Activated CD8-positive, alpha-beta memory T cell treated with anti-CD3 and anti-CD28 coated beads, Interleukin-2, amount 10 ng/mL, durations not matched to agents 7 days and 5 days (primary cell): Measurements from ENCODE around the gene DCAF16. TPM values are rescaled to one million over a fixed set of nuclear protein-coding genes. Genes with fewer than 3 reads are reported as not detected.

Experiments
- ATAC-seq: fragments of 150-1000 bp; cut with Tn5 transposase; one replicate; pipeline ENCODE4 v1.10.0; 2021; ENCODE audit warnings: moderate library complexity
- CTCF ChIA-PET: fragments of 350-600 bp; sonication (Branson Sonifier 250); formaldehyde crosslinking; loops from one replicate; lab custom pipeline; 2021; ENCODE audit warnings: antibody characterized with exemption; lab: Charles Lee
- DNase-seq: peaks from one replicate; pipeline ENCODE4 v3.0.0-alpha.2; 2020
- H3K27ac Mint-ChIP-seq: one replicate; pipeline ENCODE4 v1.8.0; 2021; ENCODE audit warnings: mild to moderate bottlenecking, mixed read lengths
- H3K27me3 Mint-ChIP-seq: one replicate; pipeline ENCODE4 v1.8.0; 2021; ENCODE audit warnings: mixed read lengths
- H3K36me3 Mint-ChIP-seq: one replicate; pipeline ENCODE4 v1.8.0; 2021; ENCODE audit warnings: mild to moderate bottlenecking, mixed read lengths
- H3K4me1 Mint-ChIP-seq: one replicate; pipeline ENCODE4 v1.8.0; 2021; ENCODE audit warnings: mixed read lengths
- H3K4me3 Mint-ChIP-seq: one replicate; pipeline ENCODE4 v1.8.0; 2021; ENCODE audit warnings: mild to moderate bottlenecking, moderate library complexity, mixed read lengths
- H3K9me3 Mint-ChIP-seq: one replicate; pipeline ENCODE4 v1.8.0; 2022; ENCODE audit warnings: low read depth, mixed read lengths
- total RNA-seq, 2 experiments: library from RNA; stranded (reverse); gene quantifications; one replicate each; pipeline ENCODE4 v1.2.3, GENCODE V29; 2021

Gene DCAF16
- total RNA-seq, 2 experiments from 2014 or later: 38.9 to 56.4 TPM

DNA sequence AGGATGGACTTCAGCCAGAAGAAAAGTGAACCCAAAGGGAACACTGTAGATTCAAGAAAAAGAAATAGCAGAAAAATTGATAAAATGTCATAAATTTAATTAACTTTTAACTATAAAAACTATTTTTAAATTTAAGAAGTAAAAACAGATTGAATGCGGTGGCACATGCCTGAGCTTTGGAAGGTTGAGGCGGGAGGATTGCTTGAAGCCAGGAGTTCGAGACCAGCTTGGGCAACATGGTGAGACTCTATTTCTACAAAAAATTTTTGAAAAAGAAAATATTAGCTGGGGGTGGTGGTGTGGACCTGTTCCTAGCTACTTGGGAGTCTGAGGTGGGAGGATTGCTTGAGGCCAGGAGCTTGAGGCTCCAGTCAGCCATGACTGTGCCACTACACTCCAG, 32.1 kb downstream of the DCAF16 start:
- Mint-ChIP-seq H3K9me3 (no peaks in the 10 kb centered on the region), H3K27ac (no peak overlapping the region), H3K36me3 (no peaks in the 10 kb centered on the region), H3K4me1 (peaks cover 6% of the 10 kb centered on the region), H3K27me3 (peaks cover 49% of the 10 kb centered on the region), H3K4me3 (no peak overlapping the region)
- CTCF ChIA-PET: interaction anchor here (1.7 kb wide), 1 partner anchor 13 kb away, joined by 4 read pairs; no protein-coding TSS in a partner anchor
- ATAC-seq (no peak), DNase-seq (no peak)

DNA sequence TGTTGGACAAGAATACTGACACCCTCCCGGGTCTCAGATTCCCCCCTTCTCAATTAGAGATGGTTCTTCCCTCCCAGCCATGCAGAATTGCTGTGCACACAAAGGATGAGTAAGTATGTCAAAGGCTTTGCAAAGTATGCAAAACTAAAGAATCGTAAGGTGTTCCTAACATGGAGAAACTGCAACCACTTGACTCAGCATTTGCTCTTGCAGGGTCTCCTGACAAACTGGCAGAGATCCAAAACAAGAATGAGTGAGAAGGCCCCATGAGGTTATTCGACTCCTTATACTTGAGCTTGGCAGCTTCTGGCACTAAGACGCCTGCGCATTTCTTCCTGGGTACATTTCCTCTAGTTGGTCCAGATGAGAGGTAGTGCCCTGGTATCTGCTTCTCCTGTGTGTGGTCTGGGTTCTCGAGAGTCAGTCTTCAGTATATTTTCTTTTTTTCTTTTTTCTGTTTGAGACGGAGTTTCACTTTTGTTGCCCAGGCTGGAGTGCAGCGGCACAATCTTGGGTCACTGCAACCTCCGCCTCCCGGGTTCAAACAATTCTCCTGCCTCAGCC, 37.3 kb downstream of the DCAF16 start:
- no peak for DNase-seq
- CTCF ChIA-PET: no interaction called here
- ATAC-seq: no peak
- Mint-ChIP-seq H3K4me1 (no peaks in the 10 kb centered on the region), H3K4me3 (no peak overlapping the region), H3K27me3 (peaks cover 7% of the 10 kb centered on the region), H3K9me3 (no peaks in the 10 kb centered on the region), H3K36me3 (no peaks in the 10 kb centered on the region), H3K27ac (no peak overlapping the region)

DNA sequence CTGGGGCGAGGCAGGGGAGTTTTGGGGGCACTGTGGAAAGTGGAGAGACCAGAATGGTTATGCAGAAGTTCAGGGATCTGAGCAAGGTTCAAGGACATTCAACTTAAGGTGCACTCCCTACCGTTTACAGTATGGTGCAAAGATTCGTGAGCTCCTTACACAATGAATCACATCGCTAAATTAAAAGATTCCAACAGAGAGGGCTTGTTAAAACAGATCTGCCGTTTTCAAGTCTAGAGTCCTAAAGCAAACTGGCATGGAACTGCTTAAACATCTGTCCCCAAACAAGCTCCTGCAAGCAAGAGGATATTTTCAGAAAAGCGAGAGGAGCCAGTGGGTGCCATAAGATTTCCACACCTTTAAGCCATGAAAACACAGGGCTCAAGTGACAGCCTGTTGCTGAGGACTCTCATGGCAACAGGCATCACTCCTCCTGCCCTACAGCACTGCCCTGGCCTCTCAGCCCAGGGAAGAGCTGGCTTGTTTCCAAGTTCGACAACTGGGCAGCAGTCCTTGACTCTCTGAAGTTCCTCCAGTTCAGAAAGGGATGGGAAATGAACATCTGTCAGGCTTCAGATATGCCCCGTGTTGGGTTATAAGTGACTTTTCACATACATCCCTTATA, 39.2 kb downstream of the DCAF16 start:
- CTCF ChIA-PET: no interaction called here
- ATAC-seq: no peak
- no peak for DNase-seq
- Mint-ChIP-seq H3K27ac (no peak overlapping the region), H3K36me3 (no peaks in the 10 kb centered on the region), H3K9me3 (no peaks in the 10 kb centered on the region), H3K4me3 (no peak overlapping the region), H3K27me3 (no peaks in the 10 kb centered on the region), H3K4me1 (no peaks in the 10 kb centered on the region)

DNA sequence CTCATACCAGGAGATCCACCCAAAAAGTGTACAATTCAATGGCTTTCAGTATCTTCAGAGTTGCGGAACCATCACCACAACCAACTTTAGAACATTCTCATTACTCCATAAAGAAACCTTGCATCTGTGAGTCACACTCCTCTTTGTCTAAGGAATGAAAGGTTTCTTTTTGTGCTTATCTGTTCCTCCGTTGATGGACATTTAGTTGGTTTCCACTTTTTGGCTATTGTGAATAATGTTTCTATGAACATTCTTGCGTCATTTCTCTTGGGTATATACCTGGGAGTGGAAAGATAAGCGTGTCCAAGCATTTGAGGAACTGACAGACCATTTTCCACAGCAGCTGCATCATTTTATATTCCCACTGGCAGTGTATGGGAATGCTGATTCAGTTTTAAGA, 39.7 kb downstream of the DCAF16 start:
- H3K27ac Mint-ChIP-seq: no peak overlapping the region
- ATAC-seq: no peak
- no peaks in the 10 kb centered on the region for H3K36me3 Mint-ChIP-seq
- H3K4me1 Mint-ChIP-seq: peaks cover 3% of the 10 kb centered on the region
- CTCF ChIA-PET: no interaction called here
- H3K9me3 Mint-ChIP-seq: no peaks in the 10 kb centered on the region
- no peak overlapping the region for H3K4me3 Mint-ChIP-seq
- H3K27me3 Mint-ChIP-seq: no peaks in the 10 kb centered on the region
- no peak for DNase-seq

DNA sequence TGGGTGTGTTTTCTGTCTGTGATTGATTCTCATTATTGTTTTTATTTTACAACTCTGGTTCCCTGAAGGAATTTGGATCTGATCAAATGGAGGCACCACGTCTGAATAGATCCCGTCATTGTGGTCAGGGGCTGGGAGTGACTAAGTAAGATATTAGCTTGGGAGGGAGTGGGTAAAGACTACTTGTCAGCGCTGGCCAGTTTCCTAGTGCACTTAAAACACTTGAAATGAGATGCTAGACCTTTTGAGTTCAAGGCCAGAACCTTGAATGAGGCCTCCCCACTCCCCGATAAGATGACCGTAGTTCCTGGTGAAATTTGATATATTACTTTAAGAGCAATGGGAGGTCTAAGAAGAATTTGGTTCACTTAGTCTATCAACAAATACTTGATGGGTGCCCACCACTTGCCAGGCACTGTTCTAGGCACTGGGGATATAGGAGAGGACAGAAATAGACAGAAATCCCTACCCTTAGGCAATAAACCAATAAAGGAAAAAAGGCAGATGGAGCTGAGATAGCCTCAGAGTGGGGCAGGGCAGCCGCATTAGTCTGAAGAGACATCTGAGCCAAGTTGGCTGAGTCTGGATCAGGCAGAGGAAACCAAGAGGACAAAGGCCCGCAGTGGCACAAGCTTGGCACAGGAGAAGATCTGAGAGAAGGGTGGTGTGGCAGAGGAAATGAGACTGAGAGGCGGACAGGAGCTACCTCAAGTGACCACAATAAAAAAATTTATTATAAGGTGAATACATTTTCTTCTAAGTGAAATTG, 41.0 kb downstream of the DCAF16 start:
- Mint-ChIP-seq H3K4me1 (peaks cover 8% of the 10 kb centered on the region), H3K4me3 (no peak overlapping the region), H3K9me3 (no peaks in the 10 kb centered on the region), H3K27me3 (no peaks in the 10 kb centered on the region), H3K27ac (no peak overlapping the region), H3K36me3 (no peaks in the 10 kb centered on the region)
- CTCF ChIA-PET: no interaction called here
- DNase-seq (no peak), ATAC-seq (no peak)

DNA sequence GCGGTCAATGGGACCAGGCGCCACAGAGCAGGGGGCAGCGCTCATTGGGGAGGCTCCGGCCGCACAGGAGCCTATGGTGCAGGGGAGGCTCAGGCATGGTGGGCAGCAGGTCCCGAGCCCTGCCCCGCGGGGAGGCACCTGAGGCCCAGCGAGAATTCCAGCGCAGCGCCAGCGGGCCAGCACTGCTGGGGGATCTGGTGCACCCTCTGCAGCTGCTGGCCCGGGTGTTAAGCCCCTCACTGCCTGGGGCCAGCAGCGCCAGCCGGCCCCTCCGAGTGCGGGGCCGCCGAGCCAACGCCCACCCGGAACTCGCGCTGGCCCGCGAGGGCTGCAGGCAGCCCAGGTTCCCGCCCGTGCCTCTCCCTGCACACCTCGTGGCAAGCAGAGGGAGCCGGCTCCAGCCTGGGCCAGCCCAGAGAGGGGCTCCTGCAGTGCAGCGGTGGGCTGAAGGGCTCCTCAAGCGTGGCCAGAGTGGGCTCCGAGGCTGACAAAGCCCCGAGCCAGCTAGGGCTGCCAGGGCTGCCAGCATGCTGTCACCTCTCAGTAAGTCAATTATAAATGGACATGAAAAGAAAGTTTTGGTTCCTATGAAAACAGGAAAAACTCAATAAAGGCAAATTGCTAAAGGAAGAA, 43.6 kb downstream of the DCAF16 start:
- Mint-ChIP-seq H3K36me3 (no peaks in the 10 kb centered on the region), H3K9me3 (no peaks in the 10 kb centered on the region), H3K4me1 (peaks cover 8% of the 10 kb centered on the region), H3K27ac (no peak overlapping the region), H3K4me3 (no peak overlapping the region), H3K27me3 (no peaks in the 10 kb centered on the region)
- ATAC-seq: no peak
- CTCF ChIA-PET: no interaction called here
- no peak for DNase-seq

DNA sequence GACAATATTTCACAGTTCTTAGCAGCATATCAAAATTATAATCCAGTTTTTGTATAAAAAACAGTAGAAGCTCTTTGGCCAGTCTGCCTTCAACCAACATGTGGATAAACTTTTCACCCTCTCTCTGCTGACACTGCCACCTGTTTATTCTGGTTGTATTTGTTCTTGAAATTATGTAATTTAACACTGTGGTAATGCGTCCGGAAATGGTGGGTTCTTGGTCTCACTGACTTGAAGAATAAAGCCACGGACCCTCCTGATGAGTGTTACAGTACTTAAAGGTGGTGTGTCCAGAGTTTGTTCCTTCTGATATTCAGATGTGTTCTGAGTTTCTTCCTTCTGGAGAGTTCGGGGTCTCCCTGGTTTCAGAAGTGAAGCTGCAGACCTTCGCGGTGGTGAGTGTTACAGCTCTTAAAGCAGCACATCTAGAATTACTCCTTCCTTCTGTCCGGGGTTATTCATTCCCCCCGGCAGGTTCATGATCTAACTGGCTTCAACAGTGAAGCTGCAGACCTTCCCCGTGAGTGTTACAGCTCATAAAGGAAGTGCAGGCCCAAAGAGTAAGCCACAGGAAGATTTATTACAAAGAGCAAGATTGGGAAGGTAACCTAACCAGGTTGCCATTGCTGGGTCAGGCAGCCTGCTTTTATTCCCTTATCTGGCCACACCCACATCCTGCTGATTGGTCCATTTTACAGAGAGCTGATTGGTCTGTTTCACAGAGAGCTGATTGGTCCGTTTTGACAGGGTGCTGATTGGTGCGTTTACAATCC, 44.9 kb downstream of the DCAF16 start:
- Mint-ChIP-seq H3K36me3 (no peaks in the 10 kb centered on the region), H3K27me3 (no peaks in the 10 kb centered on the region), H3K27ac (peak overlapping the region; percentile 17), H3K4me1 (peaks cover 8% of the 10 kb centered on the region), H3K4me3 (no peak overlapping the region), H3K9me3 (no peaks in the 10 kb centered on the region)
- no peak for DNase-seq
- no peak for ATAC-seq
- CTCF ChIA-PET: interaction anchor here (1.1 kb wide), 1 partner anchor 13 kb away, joined by 4 read pairs; no protein-coding TSS in a partner anchor

DNA sequence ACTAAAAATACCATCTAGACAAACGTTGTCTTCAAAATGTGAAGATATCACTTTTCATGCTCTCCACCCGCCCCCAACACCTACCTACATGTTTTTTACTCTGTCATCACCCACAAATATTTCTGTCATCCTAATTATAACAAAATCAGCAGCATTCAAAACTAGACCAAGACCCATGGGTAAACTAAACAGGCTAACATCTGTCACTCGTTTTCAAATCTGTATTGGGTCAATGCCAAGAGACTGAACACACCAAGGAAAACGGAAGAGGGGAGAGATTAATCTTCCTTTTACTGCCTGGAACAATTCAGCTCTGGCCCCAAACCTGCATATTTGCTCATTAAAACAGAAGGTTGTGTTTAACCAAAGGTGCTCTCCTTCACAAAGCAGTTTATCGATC, 46.6 kb downstream of the DCAF16 start:
- H3K9me3 Mint-ChIP-seq: no peaks in the 10 kb centered on the region
- DNase-seq (no peak), ATAC-seq (no peak)
- CTCF ChIA-PET: no interaction called here
- H3K27ac Mint-ChIP-seq: no peak overlapping the region
- H3K36me3 Mint-ChIP-seq: no peaks in the 10 kb centered on the region
- H3K27me3 Mint-ChIP-seq: no peaks in the 10 kb centered on the region
- H3K4me1 Mint-ChIP-seq: peaks cover 8% of the 10 kb centered on the region
- no peak overlapping the region for H3K4me3 Mint-ChIP-seq

DNA sequence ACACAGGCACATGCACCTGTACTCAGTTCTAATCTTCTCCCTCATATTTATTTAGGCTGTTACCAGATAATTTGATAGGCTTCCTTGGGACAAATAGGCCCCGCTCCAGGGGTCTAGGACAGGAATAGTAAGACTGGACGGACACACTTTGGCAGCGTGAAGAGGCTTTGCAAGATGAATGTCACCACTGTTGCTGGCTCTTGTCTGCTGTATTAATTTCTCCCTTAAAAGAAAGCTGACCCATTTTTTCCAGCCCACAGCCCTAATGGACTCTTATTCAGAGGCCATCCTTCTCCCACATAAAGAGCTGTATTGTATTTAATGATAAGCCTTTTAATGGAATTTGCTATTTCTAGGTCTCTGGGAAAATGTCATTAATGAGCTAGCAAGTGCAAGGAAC, 47.1 kb downstream of the DCAF16 start:
- ATAC-seq (no peak), DNase-seq (no peak)
- no peak overlapping the region for H3K27ac Mint-ChIP-seq
- CTCF ChIA-PET: no interaction called here
- peaks cover 8% of the 10 kb centered on the region for H3K4me1 Mint-ChIP-seq
- H3K4me3 Mint-ChIP-seq: no peak overlapping the region
- H3K9me3 Mint-ChIP-seq: no peaks in the 10 kb centered on the region
- H3K36me3 Mint-ChIP-seq: no peaks in the 10 kb centered on the region
- peaks cover 3% of the 10 kb centered on the region for H3K27me3 Mint-ChIP-seq

DNA sequence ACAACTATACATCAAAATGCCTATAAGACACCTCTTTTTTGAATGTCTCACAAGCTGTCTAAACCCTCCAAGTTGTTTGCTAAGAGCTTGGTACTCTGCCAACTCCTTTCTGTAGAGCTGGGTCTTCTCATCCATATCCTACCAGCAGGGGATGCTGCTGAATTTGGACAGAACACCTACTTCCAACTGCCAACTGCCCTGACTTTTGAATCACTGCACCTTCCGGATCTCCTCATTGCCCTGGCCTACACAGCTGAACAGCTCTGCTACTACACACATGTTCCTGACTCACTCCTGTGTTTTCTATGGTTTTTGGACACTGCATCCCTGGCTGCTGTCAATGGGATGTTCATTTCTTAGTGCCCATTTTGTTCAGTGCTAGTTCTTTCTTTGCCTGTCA, 47.8 kb downstream of the DCAF16 start:
- H3K36me3 Mint-ChIP-seq: no peaks in the 10 kb centered on the region
- CTCF ChIA-PET: no interaction called here
- ATAC-seq: no peak
- no peak for DNase-seq
- H3K4me3 Mint-ChIP-seq: no peak overlapping the region
- H3K27me3 Mint-ChIP-seq: peaks cover 6% of the 10 kb centered on the region
- H3K9me3 Mint-ChIP-seq: no peaks in the 10 kb centered on the region
- peaks cover 8% of the 10 kb centered on the region for H3K4me1 Mint-ChIP-seq
- no peak overlapping the region for H3K27ac Mint-ChIP-seq

DNA sequence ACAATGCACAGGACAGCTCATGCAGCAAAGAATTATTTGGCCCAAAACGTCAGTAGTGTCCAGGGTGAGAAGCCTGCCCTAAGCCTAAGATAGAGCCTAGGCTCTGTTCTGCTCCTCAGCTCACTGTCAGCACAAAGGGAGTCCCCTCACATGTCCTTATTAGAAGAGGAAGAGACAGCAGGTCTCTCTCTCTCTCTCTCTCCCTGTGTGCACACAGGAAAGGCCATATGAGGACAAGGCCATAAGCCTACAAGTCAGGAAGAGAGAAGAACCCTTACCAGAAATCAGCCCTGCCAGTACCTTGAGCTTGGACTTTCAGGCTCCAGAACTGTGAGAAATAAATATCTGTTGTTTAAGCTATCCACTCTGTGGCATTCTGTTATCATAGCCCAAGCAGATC, 49.5 kb downstream of the DCAF16 start:
- CTCF ChIA-PET: interaction anchor here (1.0 kb wide), 1 partner anchor 37 kb away, joined by 3 read pairs; no protein-coding TSS in a partner anchor
- Mint-ChIP-seq H3K4me1 (peaks cover 8% of the 10 kb centered on the region), H3K4me3 (no peak overlapping the region), H3K36me3 (no peaks in the 10 kb centered on the region), H3K27ac (no peak overlapping the region), H3K27me3 (peaks cover 17% of the 10 kb centered on the region), H3K9me3 (no peaks in the 10 kb centered on the region)
- DNase-seq (no peak), ATAC-seq (no peak)

DNA sequence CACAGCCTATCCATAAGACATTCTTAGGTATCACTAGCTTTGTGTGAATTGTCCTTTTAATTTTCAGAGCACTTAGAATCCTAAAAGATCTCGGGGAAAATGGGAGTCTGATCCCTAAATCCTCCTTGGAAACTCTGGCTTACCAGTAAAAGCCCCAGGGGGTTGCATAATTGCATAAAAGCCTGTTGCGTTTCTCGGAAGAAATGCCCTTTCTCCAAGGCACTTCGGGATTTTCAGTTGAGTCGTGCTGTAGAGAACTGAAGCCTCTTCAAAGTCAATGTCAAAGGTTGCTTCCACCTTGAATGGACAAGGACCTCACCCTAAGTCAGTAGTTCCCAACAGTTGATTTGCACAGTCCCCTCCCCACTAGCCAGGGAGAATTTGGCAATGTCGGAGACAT, 49.9 kb downstream of the DCAF16 start:
- CTCF ChIA-PET: interaction anchor here (1.0 kb wide), 1 partner anchor 37 kb away, joined by 3 read pairs; no protein-coding TSS in a partner anchor
- no peak overlapping the region for H3K27ac Mint-ChIP-seq
- H3K4me1 Mint-ChIP-seq: peaks cover 3% of the 10 kb centered on the region
- DNase-seq (no peak), ATAC-seq (no peak)
- no peak overlapping the region for H3K4me3 Mint-ChIP-seq
- H3K9me3 Mint-ChIP-seq: no peaks in the 10 kb centered on the region
- H3K27me3 Mint-ChIP-seq: peaks cover 22% of the 10 kb centered on the region
- H3K36me3 Mint-ChIP-seq: no peaks in the 10 kb centered on the region

DNA sequence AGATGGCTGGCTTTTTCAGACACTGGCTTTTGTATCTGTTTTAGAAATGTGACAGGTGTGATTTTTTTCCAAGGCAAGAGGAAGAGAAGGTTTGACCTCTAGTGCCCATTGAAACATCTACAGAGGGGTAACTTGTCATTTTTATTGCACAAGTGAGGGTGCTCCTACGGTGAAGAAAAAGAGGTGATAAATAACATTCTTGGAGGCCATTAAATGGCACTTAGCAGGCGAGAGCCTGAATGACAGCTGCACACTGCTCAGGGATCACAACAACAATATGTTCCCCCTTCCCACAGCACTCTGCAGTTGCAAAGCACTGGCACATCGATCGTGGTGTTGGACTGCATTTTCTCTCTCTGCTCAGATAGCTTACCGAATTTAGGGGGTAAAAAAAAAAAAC, 52.1 kb downstream of the DCAF16 start:
- no peak overlapping the region for H3K27ac Mint-ChIP-seq
- ATAC-seq: no peak
- no peaks in the 10 kb centered on the region for H3K9me3 Mint-ChIP-seq
- no peaks in the 10 kb centered on the region for H3K4me1 Mint-ChIP-seq
- H3K27me3 Mint-ChIP-seq: peaks cover 31% of the 10 kb centered on the region
- H3K36me3 Mint-ChIP-seq: no peaks in the 10 kb centered on the region
- no peak for DNase-seq
- CTCF ChIA-PET: no interaction called here
- no peak overlapping the region for H3K4me3 Mint-ChIP-seq
